NCI-H1105 treated with DMSO at 0.1 percent for 48 hours (cell line): ENCODE data around the gene CNOT4.

ENCODE experiments used
- DNase-seq: peaks from one replicate; lab custom pipeline; 2025; lab: John Stamatoyannopoulos, UW

The CNOT4 gene, protein sequence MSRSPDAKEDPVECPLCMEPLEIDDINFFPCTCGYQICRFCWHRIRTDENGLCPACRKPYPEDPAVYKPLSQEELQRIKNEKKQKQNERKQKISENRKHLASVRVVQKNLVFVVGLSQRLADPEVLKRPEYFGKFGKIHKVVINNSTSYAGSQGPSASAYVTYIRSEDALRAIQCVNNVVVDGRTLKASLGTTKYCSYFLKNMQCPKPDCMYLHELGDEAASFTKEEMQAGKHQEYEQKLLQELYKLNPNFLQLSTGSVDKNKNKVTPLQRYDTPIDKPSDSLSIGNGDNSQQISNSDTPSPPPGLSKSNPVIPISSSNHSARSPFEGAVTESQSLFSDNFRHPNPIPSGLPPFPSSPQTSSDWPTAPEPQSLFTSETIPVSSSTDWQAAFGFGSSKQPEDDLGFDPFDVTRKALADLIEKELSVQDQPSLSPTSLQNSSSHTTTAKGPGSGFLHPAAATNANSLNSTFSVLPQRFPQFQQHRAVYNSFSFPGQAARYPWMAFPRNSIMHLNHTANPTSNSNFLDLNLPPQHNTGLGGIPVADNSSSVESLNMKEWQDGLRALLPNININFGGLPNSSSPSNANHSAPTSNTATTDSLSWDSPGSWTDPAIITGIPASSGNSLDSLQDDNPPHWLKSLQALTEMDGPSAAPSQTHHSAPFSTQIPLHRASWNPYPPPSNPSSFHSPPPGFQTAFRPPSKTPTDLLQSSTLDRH

GRCh38 chr7:135509839-135510591 is at the start of gene CNOT4:
CNOT4 (minus strand) TSS chr7:135510102; CDS start chr7:135438331, 71,771 bp downstream.
- peak; percentile 95 for DNase-seq

DNA sequence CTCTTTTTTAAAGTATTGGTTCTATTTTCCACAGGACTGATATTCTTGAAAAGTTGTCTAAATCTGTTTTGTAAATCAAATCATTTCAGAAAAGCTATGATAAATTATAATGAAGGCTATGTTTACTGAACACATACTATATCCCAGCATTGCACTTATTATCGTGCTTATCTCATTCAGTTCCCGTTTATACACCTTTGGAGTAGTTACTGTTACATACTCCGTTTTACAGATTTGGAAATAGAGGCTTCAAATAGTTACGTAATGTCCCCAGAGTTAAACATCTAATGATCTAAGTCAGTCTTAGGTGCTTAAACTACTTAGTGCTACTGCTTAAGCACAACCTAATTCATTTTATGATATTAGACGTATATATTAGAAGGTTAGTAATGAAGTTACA is 49.0 kb upstream of the CNOT4 start:
- no peak for DNase-seq

GRCh38 chr7:135558337-135558767 is 48.5 kb upstream of the CNOT4 start:
- DNase-seq, result peak; percentile 80

DNA sequence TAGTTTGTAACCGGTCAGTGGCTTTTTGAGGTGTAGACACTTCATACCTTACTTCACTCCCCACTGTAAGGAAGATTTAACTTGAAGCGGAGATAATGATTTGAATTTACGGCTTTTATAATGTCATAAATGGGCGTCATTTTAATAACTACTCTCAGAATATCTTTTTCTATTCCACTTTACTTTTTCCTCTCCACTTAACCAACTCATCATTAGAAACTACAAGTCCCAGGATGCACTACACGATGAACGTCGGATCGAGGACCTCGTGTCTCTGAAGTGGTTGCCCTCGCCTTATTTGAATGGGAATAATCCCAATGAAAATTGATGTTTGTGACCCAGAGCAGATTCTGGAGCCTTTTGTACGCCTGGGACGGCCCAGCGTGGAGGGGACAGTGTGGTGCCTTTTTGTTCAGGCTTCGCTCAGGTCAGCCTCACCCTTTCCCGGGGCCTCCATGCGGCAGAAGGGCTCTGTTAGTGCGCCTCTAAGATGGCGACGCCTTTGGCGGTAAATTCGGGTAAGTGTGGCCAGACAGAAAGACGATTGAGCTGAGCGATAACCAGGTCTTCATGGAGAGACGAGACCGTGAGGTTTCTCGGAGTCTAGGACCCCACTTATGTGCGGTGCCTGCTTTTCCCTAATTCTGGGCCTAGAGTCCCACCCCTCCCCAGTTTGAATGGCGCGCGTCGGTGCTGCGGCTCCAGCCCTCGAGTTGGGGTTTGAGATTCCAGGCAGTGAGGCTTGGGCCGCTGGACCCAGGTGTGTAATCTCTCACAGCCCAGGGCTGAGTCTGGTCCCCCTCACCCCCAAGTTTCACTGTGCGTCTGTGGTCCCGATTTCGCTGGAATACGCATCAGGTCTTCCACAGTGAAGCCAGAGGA is 47.8 kb upstream of the CNOT4 start, which contains the start of gene NUP205:
Gene NUP205, plus strand, starts transcription at position 463 of the 882 bp plus-strand sequence. Its CDS starts 28 bp downstream, at position 491.
- DNase-seq, result peak; percentile 93

DNA sequence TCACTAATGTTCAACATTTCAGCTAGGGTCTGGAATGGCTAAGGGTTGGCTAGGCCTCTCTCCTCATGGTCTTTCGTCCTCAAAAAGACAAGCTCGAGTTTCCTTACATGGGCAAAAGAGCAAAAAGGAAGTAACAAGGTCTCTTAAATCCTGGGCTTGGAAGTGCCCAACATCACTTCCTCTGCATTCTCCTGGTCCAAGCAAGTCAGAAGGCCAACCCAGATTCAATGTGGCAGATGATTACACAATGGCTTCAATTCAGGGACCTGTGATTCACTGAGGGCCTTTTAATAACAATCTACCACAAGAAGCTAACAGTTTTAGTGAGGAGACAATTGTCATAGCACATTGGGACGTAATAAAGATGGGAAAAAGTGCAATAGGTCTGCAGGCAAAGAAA is 43.4 kb upstream of the CNOT4 start:
- DNase-seq, result no peak

- no peak for DNase-seq
These were observed 42.2 kb upstream of the CNOT4 start for GRCh38 chr7:135552148-135552547.

DNA sequence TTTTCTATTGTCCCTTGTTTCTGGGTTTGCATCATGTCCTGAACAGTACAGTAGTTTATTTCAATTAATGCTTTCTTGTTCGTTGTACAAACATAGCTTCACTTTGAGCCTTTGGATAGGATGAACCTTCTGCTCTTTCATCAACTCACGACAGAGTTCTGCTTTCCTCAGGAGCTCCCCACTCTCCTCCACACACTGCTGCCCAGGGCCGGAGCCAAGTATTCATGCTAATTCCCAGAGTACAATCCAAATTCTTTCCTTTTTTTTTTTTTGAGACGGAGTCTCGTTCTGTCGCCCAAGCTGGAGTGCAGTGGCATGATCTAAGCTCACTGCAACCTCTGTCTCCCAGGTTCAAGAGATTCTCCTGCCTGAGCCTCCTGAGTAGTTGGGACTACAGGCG is 40.3 kb upstream of the CNOT4 start:
- no peak for DNase-seq

DNA sequence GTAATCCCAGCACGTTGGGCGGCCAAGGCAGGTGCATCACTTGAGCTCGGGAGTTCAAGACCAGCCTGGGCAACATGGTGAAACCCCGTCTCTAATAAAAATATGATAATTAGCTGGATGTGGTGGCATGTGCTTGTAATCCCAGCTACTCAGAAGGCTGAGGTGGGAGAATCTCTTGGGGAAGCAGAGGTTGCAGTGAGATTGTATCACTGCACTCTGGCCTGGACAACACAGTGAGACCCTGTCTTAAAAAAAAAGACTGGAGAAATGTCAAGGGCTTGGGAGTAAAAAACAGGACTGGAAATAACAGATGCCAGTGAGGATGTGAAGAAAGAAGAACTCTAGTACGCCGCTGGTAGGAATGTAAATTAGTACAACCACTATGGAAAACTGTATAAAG is 31.1 kb upstream of the CNOT4 start:
- DNase-seq, result no peak

- no peak for DNase-seq
These were observed 29.7 kb upstream of the CNOT4 start for GRCh38 chr7:135539629-135540028.

- DNase-seq, result no peak
These were observed 28.5 kb upstream of the CNOT4 start for GRCh38 chr7:135538376-135538775.

DNA sequence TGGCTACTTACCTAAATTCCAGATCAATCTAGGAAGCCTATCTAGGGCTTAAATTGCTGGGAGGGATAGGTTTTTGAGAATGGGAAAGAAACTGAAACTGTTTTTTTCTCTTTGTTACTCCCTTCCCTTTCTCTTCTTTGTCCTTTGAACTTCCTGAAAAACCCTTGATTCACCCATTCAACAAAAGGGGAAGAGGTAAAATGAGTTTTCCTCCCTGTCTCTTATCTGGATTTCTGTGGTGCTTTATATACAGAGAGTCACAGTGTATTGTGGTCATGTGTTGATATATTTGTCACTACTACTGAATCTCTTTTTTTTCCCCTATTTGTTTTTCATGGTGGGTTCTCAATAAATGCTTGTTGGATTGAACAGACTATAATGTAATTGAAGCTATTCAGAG is 28.0 kb upstream of the CNOT4 start:
- DNase-seq, result no peak

- DNase-seq, result no peak
These were observed 27.6 kb upstream of the CNOT4 start for GRCh38 chr7:135537453-135537852.

DNA sequence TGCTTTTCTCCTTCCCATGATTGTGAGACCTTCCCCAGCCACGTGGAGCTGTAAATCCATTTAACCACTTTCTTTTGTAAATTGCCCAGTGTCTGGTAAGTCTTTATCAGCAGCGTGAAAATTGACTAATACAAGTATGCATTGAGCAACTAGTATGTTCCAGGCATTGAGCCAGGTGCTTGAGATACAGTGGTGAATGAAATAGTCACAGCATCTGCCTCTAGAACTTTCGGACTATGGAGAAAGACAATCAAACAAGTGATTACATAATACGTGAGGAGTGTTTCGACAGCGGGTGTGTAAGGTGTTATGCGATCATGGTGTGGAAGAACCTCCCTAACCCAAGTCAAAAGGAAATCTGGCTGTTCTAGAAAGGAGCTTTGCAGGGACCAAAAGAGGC is 26.2 kb upstream of the CNOT4 start:
- DNase-seq, result no peak

- no peak for DNase-seq
These were observed 17.1 kb upstream of the CNOT4 start for GRCh38 chr7:135527025-135527424.

GRCh38 chr7:135525426-135525825 is 15.5 kb upstream of the CNOT4 start:
- no peak for DNase-seq

- no peak for DNase-seq
These were observed 13.2 kb upstream of the CNOT4 start for GRCh38 chr7:135523146-135523545.

GRCh38 chr7:135522509-135522908 is 12.6 kb upstream of the CNOT4 start:
- DNase-seq, result no peak

DNA sequence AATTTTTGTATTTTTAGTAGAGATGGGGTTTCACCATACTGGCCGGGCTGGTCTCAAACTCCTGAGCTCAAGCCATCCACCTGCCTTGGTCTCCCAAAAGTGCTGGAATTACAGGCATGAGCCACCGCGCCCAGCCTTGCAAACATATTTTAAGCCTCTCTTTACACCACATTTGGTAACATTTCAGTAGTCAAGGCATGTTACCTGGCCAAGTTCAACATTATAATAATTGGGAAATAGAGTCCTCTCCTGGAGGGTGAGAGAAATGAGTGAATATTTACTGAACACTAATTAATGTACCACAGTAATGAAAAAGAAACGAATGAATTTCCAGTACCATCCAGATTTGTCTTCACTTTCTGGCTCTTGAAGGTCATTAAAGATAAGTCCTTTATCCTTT is 10.0 kb upstream of the CNOT4 start:
- no peak for DNase-seq

- no peak for DNase-seq
These were observed 9.4 kb upstream of the CNOT4 start for GRCh38 chr7:135519233-135519688.

DNA sequence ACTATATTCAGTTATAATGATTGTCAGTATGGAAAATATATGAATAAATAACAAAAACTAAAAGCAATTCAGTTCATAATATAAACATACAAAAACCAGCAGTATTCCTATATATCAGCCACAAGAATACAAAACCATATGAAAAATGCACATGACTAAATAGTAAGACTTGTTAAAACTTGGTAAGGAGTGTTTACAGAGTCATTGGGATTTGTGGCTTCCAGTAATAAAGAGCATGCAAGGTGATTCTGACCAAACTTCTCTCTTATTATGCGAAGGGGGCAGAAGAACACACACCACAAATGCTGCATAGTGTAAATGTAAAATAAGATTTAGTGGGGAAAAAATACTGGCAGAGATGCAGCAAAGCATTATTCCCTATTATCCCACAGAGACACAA is 8.8 kb upstream of the CNOT4 start:
- DNase-seq, result no peak

DNA sequence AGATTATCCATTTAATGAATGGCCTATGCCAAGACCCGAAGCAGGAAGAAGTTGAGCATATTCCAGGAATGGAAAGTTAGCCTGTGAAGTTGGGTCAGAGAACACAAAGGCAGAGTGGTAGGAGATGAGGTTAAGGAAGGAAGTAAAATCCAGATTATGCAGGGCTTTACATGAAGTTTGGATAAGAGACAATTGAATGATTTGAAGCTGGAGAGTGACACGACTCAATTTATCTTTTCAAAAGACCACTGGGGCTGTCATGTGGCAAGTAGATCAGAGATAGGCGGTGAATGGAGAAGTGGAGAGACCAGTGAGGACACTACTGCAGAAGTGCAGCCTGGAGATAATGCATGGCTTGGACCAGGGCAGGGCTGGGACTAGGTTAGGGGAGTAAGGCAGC is 7.2 kb upstream of the CNOT4 start:
- DNase-seq, result no peak
